NCI-H2107 (cell line): ENCODE measurements around the gene SLC16A14.

Source experiments
- DNase-seq: peaks from one replicate; lab custom pipeline; 2025; lab: John Stamatoyannopoulos, UW

The SLC16A14 gene

DNA sequence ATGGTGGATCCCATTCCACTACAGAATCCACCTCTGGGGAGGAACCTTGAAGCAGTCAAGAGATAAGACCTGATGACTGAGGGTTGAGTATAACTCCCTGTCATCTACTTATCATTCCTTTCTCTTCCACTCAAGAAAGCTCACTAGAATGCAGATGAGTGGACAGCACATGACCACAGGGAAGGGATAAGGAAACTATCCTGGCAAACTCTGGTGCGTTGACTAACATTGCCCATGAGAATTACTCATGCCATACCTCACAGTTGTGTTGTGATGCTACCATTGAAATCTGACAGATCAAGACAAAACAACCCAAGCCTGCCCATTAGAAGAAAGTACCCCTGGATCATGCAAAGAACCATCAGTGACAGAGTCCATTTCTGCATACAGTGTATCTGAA lies 26.5 kb downstream of the SLC16A14 start:
- DNase-seq: no peak

DNA sequence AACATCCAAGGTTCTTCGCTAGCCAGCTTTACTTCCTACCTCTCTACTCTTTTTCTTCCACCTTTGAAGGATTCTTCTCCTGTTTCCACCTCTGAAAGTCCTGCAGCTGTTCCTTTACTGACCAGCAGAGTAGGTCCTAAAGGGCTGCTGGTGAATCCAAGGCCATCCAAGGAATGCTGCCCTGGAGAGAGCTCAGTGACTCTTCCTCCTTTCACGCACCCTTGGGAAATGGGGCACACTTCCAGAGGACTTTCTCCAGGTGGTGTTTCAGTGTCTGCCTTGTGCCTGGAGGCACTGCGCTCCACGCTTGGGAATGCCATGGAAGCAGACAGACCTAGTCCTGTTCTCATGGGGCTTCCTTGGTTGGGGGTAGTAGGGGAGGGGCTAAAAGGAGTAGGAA lies 45.4 kb downstream of the SLC16A14 start:
- DNase-seq: no peak

DNA sequence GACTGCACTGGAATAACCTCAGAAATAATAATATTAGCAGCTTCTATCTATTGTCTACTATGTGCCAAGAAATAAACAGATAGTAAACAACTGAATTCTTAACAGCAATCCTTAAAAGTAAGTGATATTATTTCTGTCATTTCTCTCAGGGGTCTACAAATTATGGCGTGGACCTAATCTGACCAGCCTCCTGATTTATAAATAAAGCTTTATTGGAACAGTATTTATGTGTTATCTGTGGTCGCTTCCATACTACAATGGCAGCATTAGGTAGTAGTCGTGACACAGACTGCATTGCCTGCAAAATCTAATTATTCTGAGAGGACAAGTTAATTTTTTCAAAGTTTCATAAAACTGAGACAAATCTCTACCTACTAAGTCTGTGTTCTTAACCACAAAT lies 49.0 kb downstream of the SLC16A14 start:
- no peak for DNase-seq

DNA sequence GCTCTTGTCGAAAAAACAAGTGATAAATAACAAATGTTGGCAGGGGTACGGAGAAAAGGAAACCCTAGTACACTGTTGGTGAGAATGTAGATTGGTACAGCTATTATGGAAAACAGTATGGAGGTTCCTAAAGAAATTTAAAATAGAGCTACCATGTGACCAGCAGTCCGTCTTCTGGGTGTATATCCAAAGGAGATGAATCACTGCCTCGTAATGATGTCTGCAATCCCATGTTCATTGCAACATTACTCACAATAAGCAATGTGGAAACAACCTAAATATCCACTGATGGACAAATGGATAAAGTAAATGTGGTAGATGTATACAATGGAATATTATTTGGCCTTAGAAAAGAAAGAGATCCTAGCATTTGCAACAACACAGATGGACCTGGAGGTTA lies 50.6 kb downstream of the SLC16A14 start:
- DNase-seq: no peak

DNA sequence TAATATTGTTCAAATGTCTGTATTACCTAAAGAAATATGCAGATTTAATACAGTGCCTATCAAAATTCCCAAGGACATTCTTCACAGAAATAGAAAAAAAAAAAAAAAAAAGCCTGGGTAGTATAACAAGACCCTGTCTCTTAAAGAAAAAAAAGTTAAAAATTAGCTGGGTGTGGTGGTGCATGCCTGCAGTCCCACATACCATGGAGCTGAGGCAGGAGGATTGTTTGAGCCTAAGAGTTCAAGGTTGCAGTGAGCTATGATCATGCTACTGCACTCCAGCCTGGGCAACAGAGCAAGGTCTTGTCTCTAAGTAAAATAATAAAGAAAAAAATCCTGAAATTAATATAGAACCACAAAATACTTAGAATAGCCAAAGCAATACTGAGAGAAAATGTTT lies 51.9 kb downstream of the SLC16A14 start:
- no peak for DNase-seq

DNA sequence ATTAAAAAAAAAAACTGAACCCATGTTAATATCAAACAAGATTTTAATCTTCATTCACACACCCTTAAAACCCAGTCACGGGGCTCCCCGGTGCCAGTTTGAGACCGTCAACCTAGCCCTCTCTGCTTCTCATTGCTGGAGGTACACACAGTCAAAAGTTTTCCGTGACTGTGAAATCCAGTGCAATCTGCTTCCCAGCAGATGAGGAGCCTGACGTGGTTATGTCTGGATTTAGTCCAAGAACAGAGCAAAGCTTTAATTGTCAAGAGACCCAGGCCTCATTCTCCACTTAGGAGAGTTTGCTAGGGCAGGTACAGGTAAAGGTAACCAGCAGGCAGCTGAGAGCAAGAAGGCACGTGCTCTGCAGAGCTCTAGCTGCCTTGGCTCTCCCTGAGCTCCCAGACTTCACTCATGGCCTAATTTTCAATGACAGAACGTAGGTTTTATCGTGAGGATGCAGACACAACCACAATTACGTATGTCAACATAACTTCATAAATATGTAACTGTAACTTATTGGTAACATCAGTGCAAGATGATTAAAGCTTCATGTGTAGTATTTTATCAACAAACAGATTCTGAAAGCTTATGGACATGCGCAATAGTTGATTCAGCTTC lies 56.3 kb downstream of the SLC16A14 start:
- peak; percentile 3 for DNase-seq

- DNase-seq: no peak
These were observed 57.1 kb downstream of the SLC16A14 start for GRCh38 chr2:230011617-230012016.

DNA sequence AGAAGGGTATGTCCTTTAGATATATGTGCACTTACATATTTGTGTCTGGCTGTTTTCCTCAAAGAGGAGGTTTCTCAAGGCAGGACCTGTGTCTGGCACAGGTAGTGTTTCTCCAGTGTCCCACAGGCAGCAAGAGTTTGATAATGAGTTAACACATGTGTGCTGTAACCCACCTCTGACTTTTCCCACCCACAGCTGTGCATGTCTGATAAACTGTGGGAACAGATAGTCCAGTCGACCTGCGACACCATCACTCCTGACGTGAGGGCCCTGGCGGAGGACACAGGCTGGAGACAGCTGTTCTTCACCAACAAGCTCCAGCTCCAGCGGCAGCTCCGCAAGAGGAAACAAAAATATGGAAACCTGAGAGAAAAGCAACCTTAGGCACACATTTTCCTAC lies 58.2 kb downstream of the SLC16A14 start:
- no peak for DNase-seq

DNA sequence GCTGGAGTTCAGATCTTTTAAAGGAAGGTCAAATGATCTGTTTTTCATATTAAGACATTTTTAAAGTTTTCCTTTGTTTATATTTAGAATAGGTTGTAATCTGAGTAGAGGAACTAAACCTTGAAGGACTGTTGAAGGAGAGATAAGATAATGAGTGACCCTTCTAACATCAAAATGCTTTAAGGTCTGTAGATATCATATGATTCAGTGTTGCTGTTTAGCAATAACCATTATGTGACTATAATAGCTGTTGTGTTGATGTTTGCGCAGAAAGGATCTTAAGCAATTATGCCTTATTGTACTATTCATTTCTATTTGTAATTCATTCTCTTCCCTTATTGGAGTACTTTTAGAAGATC lies 60.0 kb downstream of the SLC16A14 start:
- DNase-seq: no peak

GRCh38 chr2:230007931-230008707 lies 60.6 kb downstream of the SLC16A14 start:
- peak; percentile 59 for DNase-seq

DNA sequence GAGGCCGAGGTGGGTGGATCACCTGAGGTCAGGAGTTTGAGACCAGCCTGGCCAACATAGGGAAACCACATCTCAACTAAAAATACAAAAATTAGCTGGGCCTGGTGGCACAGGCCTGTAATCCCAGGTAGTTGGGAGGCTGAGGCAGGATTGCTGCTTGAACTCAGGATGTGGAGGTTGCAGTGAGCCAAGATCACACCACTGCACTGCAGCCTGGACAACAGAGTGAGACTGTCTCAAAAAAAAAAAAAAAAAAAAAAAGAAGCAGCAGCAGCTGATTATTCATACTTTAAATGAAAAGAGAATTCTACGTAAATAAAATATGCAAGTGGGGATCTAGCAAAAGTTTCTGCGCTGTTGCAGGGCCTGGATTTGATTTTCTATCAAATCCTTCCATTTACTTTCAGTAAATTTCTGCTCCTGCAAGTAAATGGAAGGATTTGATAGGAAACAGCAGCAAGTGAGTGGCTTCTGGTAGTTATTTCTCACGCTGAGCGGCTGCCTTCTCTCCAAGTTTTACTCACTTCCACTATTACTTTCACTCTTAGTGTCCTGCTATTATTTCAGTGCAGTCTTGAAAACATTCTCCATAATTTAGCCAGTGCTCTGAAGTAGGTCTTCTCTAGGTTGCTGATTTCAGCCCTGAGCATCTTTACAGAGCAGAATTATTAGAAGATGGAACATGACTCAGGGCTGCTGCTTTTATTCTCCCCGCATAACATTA lies 68.4 kb downstream of the SLC16A14 start:
- no peak for DNase-seq

GRCh38 chr2:229997565-229997964 lies 71.2 kb downstream of the SLC16A14 start:
- DNase-seq: no peak

DNA sequence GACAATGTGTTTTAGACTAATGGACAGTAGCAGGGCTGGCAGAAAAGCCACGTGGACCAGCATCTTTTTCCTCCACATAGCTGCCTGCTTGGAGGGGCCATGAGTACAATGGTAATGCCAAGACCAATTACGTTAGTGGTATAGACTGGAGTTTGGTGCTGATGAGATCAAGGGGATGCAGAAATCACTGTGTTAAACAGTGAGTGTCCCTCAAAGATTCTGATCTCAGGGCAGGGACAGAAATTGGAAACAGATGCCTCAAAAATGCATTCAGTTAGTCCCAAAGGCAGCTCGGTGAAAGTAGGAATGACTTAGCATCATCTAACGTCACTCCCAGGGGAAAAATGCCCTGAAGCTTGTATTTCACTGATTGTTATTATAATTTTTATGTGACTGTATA lies 72.4 kb downstream of the SLC16A14 start:
- DNase-seq: no peak

- DNase-seq: no peak
These were observed 75.5 kb downstream of the SLC16A14 start for GRCh38 chr2:229993236-229993635.
